HCT116 (cell line): ENCODE measurements around the gene MTHFD2L. TPM values are rescaled to one million over a fixed set of nuclear protein-coding genes. Genes with fewer than 3 reads are reported as not detected.
A peak's percentile ranks its signal among the peaks of the same experiment; 100 is the strongest.

Experiments
- ATAC-seq: fragments of 200-7000 bp; cut with Tn5 transposase; 2 replicates; pipeline ENCODE4 v1.9.1; 2020; ENCODE audit warnings: mild to moderate bottlenecking, moderate library complexity
- BruUV-seq: library from RNA; stranded (reverse); fragments of 400-500 nt; replicated peaks from 2 replicates; lab custom pipeline; 2021; lab: Mats Ljungman, UMichigan
- CTCF ChIA-PET: fragments of 300-600 bp; sonication (Branson Sonifier 250); formaldehyde crosslinking; loops from one replicate; lab custom pipeline; 2021; ENCODE audit warnings: antibody characterized with exemption; lab: Charles Lee
- POLR2A ChIA-PET: fragments of 300-600, 350-600 bp; sonication (Branson Sonifier 250); formaldehyde crosslinking; loops from one replicate; lab custom pipeline; 2021; ENCODE audit warnings: antibody characterized with exemption; lab: Charles Lee
- RAD21 ChIA-PET, 2 experiments: fragments of 300-600 bp; sonication (Branson Sonifier 250); formaldehyde crosslinking; loops; one replicate each; lab custom pipeline; 2023; ENCODE audit warnings: low total read pairs in 2 of 2; ENCODE audit not compliant: uncharacterized antibody in 2 of 2, unreplicated experiment in 2 of 2, low non-redundant PET in 1 of 2; lab: Charles Lee
- DNase-seq: peaks from one replicate; pipeline ENCODE4 v3.0.0-alpha.2; 2010; ENCODE audit warnings: low read depth, low spot score
- H2AFZ ChIP-seq: fragments of 200-600 bp; shearing (Covaris generic), sonication (generic); 2 replicates; pipeline ENCODE4 v1.6.1; 2017; ENCODE audit warnings: low read depth, mixed run types, mixed read lengths, antibody characterized with exemption, low read length; ENCODE audit not compliant: poor library complexity, severe bottlenecking
- H3K27ac ChIP-seq: 2 replicates; pipeline ENCODE4 v1.5.1; 2012; ENCODE audit warnings: low read depth, low read length
- H3K27me3 ChIP-seq: fragments of 200-600 bp; sonication (generic); 2 replicates; pipeline ENCODE4 v1.6.1; 2016; ENCODE audit warnings: mixed run types, low read length, mixed read lengths; ENCODE audit not compliant: insufficient read depth
- H3K36me3 ChIP-seq, 2 experiments: fragments of 200-500 bp in 1 of 2; fragments of 200-600 bp in 1 of 2; sonication (Bioruptor generic) in 1 of 2; sonication (generic) in 1 of 2; 2 replicates each; pipeline versions ENCODE4 v1.5.1 to v1.6.1; 2014 to 2016; ENCODE audit warnings: low read length in 2 of 2, inconsistent platforms in 1 of 2, mixed read lengths in 1 of 2, mixed run types in 1 of 2; ENCODE audit not compliant: insufficient read depth in 2 of 2, control insufficient read depth in 1 of 2
- H3K4me1 ChIP-seq, 2 experiments: fragments of 200-600 bp in 1 of 2; sonication (generic) in 1 of 2; 2 replicates each; pipeline versions ENCODE4 v1.5.1 to v1.6.1; 2012 to 2017; ENCODE audit warnings: low read length in 2 of 2, inconsistent platforms in 1 of 2, mild to moderate bottlenecking in 1 of 2, mixed read lengths in 1 of 2, mixed run types in 1 of 2, moderate library complexity in 1 of 2; ENCODE audit not compliant: insufficient read depth in 2 of 2, control insufficient read depth in 1 of 2
- H3K4me2 ChIP-seq: fragments of 200-600 bp; sonication (generic); 2 replicates; pipeline ENCODE4 v1.6.1; 2017; ENCODE audit warnings: mixed run types, low read length, mixed read lengths
- H3K4me3 ChIP-seq, 2 experiments: fragments of 200-600 bp in 1 of 2; sonication (generic) in 1 of 2; replicated peaks in 1 of 2; 2 replicates each; pipeline ENCODE4 v1.5.1; 2011 to 2016; ENCODE audit warnings: low read length in 2 of 2, control low read depth in 1 of 2, low read depth in 1 of 2, mild to moderate bottlenecking in 1 of 2, mixed read lengths in 1 of 2, mixed run types in 1 of 2
- H3K79me2 ChIP-seq: fragments of 200-600 bp; sonication (generic); 2 replicates; pipeline ENCODE4 v1.6.1; 2017; ENCODE audit warnings: mild to moderate bottlenecking, mixed run types, low read length, moderate library complexity, mixed read lengths; ENCODE audit not compliant: insufficient read depth
- H3K9ac ChIP-seq: fragments of 200-600 bp; sonication (generic); 2 replicates; pipeline ENCODE4 v1.6.1; 2016; ENCODE audit warnings: low read length, mixed read lengths
- H3K9me2 ChIP-seq: fragments of 200-600 bp; sonication (generic), shearing (Covaris generic); 2 replicates; pipeline ENCODE4 v1.6.1; 2017; ENCODE audit warnings: mixed run types, mild to moderate bottlenecking, moderate library complexity; ENCODE audit not compliant: insufficient read depth
- H3K9me3 ChIP-seq, 2 experiments: fragments of 200-500 bp in 1 of 2; fragments of 200-600 bp in 1 of 2; sonication (Bioruptor generic) in 1 of 2; sonication (generic) in 1 of 2; 2 replicates each; pipeline ENCODE4 v1.6.1; 2014 to 2017; ENCODE audit warnings: low read length in 2 of 2, mixed read lengths in 2 of 2, inconsistent platforms in 1 of 2, low read depth in 1 of 2, mild to moderate bottlenecking in 1 of 2, mixed run types in 1 of 2, moderate library complexity in 1 of 2; ENCODE audit not compliant: control insufficient read depth in 1 of 2, insufficient read depth in 1 of 2
- H4K20me1 ChIP-seq: fragments of 200-600 bp; sonication (generic), shearing (Covaris generic); 2 replicates; pipeline ENCODE4 v1.6.1; 2017; ENCODE audit warnings: mixed run types, mild to moderate bottlenecking, moderate library complexity; ENCODE audit not compliant: insufficient read depth
- CBX3 ChIP-seq: IDR thresholded peaks from 2 replicates; pipeline ENCODE4 v1.6.1; 2012; ENCODE audit warnings: low read depth
- CEBPB ChIP-seq: IDR thresholded peaks from 2 replicates; pipeline ENCODE4 v1.6.1; 2012; ENCODE audit warnings: low read depth
- ELF1 ChIP-seq: IDR thresholded peaks from 2 replicates; pipeline ENCODE4 v1.6.1; 2012; ENCODE audit warnings: low read depth, borderline replicate concordance
- EZH2 ChIP-seq: fragments of 200-600 bp; sonication (generic); IDR thresholded peaks from 2 replicates; pipeline ENCODE4 v1.6.1; 2017; ENCODE audit warnings: antibody characterized with exemption, mixed run types
- EZH2phosphoT487 ChIP-seq: fragments of 200-600 bp; IDR thresholded peaks from 2 replicates; pipeline ENCODE4 v1.6.1; 2018; ENCODE audit warnings: antibody characterized with exemption, borderline replicate concordance
- FOSL1 ChIP-seq: IDR thresholded peaks from 2 replicates; pipeline ENCODE4 v1.6.1; 2012; ENCODE audit warnings: low read depth
- JUND ChIP-seq: IDR thresholded peaks from 2 replicates; pipeline ENCODE4 v1.6.1; 2012
- POLR2A ChIP-seq: IDR thresholded peaks from 2 replicates; pipeline ENCODE4 v1.7.0; 2011; ENCODE audit warnings: borderline replicate concordance; ENCODE audit not compliant: insufficient read depth, insufficient read length; ENCODE audit errors: extremely low read depth
- POLR2AphosphoS5 ChIP-seq: IDR thresholded peaks from 2 replicates; pipeline ENCODE4 v1.6.1; 2011; ENCODE audit warnings: mild to moderate bottlenecking, low read depth, low read length, moderate library complexity
- RAD21 ChIP-seq: IDR thresholded peaks from 2 replicates; pipeline ENCODE4 v1.6.1; 2012; ENCODE audit warnings: low read depth, mild to moderate bottlenecking
- REST ChIP-seq: IDR thresholded peaks from 2 replicates; pipeline ENCODE4 v1.6.1; 2012; ENCODE audit warnings: low read depth
- SP1 ChIP-seq: IDR thresholded peaks from 2 replicates; pipeline ENCODE4 v1.6.1; 2012; ENCODE audit warnings: low read depth
- SRF ChIP-seq: IDR thresholded peaks from 2 replicates; pipeline ENCODE4 v1.6.1; 2012; ENCODE audit warnings: low read depth
- TCF7L2 ChIP-seq: IDR thresholded peaks from 2 replicates; pipeline ENCODE4 v1.7.0; 2011; ENCODE audit warnings: borderline replicate concordance, inconsistent platforms; ENCODE audit not compliant: insufficient read depth, insufficient read length; ENCODE audit errors: extremely low read depth
- YY1 ChIP-seq: IDR thresholded peaks from 2 replicates; pipeline ENCODE4 v1.6.1; 2011; ENCODE audit warnings: low read length, low read depth, moderate library complexity, mild to moderate bottlenecking; ENCODE audit not compliant: insufficient replicate concordance; ENCODE audit errors: extremely low read depth
- ZFX ChIP-seq: fragments of 450-650 bp; IDR thresholded peaks from 2 replicates; pipeline ENCODE4 v1.6.1; 2017
- ZNF274 ChIP-seq: fragments of 200-500 bp; sonication (Bioruptor generic); IDR thresholded peaks from 2 replicates; pipeline ENCODE4 v1.6.1; 2014; ENCODE audit warnings: mild to moderate bottlenecking, low read depth, low read length, inconsistent platforms
- intact Hi-C: fragments of 100-400 bp; cut with micrococcal nuclease; formaldehyde crosslinking; loops from 2 replicates; pipeline ENCODE4 v1.10.0; 2022
- total RNA-seq: library from RNA; stranded (reverse); gene quantifications from one replicate; pipeline ENCODE4 v1.2.1, GENCODE V29; 2021; ENCODE audit not compliant: unreplicated experiment
- TF ChIP-seq, protein P1 (sequence below): IDR thresholded peaks from 2 replicates; pipeline ENCODE4 v1.6.1; 2012
- TF ChIP-seq, protein P2 (sequence below), 3 experiments: fragments of 200-600 bp in 1 of 3; sonication (generic) in 1 of 3; IDR thresholded peaks in 2 of 3; conservative IDR thresholded peaks in 1 of 3; 2 replicates each; pipeline ENCODE4 v1.5.1; 2012 to 2017; ENCODE audit warnings: low read depth in 2 of 3, low read length in 2 of 3, antibody characterized with exemption in 1 of 3, borderline replicate concordance in 1 of 3, control low read depth in 1 of 3, mild to moderate bottlenecking in 1 of 3, mixed read lengths in 1 of 3, mixed run types in 1 of 3, moderate library complexity in 1 of 3; ENCODE audit not compliant: insufficient read depth in 1 of 3
- TF ChIP-seq, protein P3 (sequence below): IDR thresholded peaks from 2 replicates; pipeline ENCODE4 v1.6.1; 2011; ENCODE audit warnings: mild to moderate bottlenecking, low read length, moderate library complexity; ENCODE audit not compliant: insufficient replicate concordance; ENCODE audit errors: extremely low read depth
- TF ChIP-seq, protein P4 (sequence below): IDR thresholded peaks from 2 replicates; pipeline ENCODE4 v1.6.1; 2012

The MTHFD2L gene
- total RNA-seq, 1 experiment from 2014 or later = 15.0 TPM

GRCh38 chr4:74283614-74284013 is 125.7 kb downstream of the MTHFD2L start:
- POLR2A ChIA-PET = no interaction called here
- RAD21 ChIA-PET = no interaction called here
- TF ChIP-seq JUND (peak; percentile 79), EZH2phosphoT487 (no peak), POLR2A (no peak), ZNF274 (no peak), YY1 (peak; percentile 45), EZH2 (no peak), ZFX (no peak), CEBPB (peak; percentile 70; the same call in 1 of the 2 replicates), RAD21 (peak; percentile 21; the same call in 1 of the 2 replicates), TCF7L2 (no peak), FOSL1 (peak; percentile 68), POLR2AphosphoS5 (no peak), REST (no peak), SP1 (peak; percentile 77), ELF1 (no peak), CBX3 (peak; percentile 79), SRF (0 out of 2 replicates have a peak, but pooled peaks have one; percentile 23)
- TF ChIP-seq, protein P1, sequence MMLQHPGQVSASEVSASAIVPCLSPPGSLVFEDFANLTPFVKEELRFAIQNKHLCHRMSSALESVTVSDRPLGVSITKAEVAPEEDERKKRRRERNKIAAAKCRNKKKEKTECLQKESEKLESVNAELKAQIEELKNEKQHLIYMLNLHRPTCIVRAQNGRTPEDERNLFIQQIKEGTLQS = no peak
- TF ChIP-seq, protein P2, sequence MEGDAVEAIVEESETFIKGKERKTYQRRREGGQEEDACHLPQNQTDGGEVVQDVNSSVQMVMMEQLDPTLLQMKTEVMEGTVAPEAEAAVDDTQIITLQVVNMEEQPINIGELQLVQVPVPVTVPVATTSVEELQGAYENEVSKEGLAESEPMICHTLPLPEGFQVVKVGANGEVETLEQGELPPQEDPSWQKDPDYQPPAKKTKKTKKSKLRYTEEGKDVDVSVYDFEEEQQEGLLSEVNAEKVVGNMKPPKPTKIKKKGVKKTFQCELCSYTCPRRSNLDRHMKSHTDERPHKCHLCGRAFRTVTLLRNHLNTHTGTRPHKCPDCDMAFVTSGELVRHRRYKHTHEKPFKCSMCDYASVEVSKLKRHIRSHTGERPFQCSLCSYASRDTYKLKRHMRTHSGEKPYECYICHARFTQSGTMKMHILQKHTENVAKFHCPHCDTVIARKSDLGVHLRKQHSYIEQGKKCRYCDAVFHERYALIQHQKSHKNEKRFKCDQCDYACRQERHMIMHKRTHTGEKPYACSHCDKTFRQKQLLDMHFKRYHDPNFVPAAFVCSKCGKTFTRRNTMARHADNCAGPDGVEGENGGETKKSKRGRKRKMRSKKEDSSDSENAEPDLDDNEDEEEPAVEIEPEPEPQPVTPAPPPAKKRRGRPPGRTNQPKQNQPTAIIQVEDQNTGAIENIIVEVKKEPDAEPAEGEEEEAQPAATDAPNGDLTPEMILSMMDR (IDR thresholded peaks at IDR 0.05 in 2 of 3, conservative IDR thresholded peaks at IDR 0.05 in 1 of 3; ENCODE audit: borderline replicate concordance in 1 of 3, insufficient read depth in 1 of 3, low read depth in 2 of 3, low read length in 2 of 3) = no peak
- TF ChIP-seq, protein P3, sequence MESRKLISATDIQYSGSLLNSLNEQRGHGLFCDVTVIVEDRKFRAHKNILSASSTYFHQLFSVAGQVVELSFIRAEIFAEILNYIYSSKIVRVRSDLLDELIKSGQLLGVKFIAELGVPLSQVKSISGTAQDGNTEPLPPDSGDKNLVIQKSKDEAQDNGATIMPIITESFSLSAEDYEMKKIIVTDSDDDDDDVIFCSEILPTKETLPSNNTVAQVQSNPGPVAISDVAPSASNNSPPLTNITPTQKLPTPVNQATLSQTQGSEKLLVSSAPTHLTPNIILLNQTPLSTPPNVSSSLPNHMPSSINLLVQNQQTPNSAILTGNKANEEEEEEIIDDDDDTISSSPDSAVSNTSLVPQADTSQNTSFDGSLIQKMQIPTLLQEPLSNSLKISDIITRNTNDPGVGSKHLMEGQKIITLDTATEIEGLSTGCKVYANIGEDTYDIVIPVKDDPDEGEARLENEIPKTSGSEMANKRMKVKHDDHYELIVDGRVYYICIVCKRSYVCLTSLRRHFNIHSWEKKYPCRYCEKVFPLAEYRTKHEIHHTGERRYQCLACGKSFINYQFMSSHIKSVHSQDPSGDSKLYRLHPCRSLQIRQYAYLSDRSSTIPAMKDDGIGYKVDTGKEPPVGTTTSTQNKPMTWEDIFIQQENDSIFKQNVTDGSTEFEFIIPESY = no peak
- TF ChIP-seq, protein P4, sequence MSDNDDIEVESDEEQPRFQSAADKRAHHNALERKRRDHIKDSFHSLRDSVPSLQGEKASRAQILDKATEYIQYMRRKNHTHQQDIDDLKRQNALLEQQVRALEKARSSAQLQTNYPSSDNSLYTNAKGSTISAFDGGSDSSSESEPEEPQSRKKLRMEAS = peak; percentile 66

More at GRCh38 chr4:74283614-74284013, 125.7 kb downstream of the MTHFD2L start:
- Histone ChIP-seq H3K4me3 (peak overlapping the region in 1 of 2 experiments; percentile 35; a peak in 2 of 4 replicates), H3K36me3 (no peaks in the 10 kb centered on the region), H3K9me3 (no peaks in the 10 kb centered on the region), H3K79me2 (no peaks in the 10 kb centered on the region), H4K20me1 (no peaks in the 10 kb centered on the region), H3K27me3 (no peaks in the 10 kb centered on the region), H3K4me2 (peak overlapping the region; percentile 72), H3K9me2 (no peaks in the 10 kb centered on the region), H3K27ac (peak overlapping the region; percentile 65), H3K4me1 (peaks cover 21 to 40% of the 10 kb centered on the region in 2 experiments), H3K9ac (peak overlapping the region; percentile 31), H2AFZ (peak overlapping the region; percentile 20)
- DNase-seq (peak; percentile 61), ATAC-seq (peak; percentile 91)
- intact Hi-C loops = no loop called here
- CTCF ChIA-PET = interaction anchor here (0.8 kb wide), 1 partner anchor 52 kb away, joined by 3 read pairs; no protein-coding TSS in a partner anchor
- BruUV-seq = no TSS peak
